Measurements from ENCODE around the gene LGALSL.

Gene LGALSL

DNA sequence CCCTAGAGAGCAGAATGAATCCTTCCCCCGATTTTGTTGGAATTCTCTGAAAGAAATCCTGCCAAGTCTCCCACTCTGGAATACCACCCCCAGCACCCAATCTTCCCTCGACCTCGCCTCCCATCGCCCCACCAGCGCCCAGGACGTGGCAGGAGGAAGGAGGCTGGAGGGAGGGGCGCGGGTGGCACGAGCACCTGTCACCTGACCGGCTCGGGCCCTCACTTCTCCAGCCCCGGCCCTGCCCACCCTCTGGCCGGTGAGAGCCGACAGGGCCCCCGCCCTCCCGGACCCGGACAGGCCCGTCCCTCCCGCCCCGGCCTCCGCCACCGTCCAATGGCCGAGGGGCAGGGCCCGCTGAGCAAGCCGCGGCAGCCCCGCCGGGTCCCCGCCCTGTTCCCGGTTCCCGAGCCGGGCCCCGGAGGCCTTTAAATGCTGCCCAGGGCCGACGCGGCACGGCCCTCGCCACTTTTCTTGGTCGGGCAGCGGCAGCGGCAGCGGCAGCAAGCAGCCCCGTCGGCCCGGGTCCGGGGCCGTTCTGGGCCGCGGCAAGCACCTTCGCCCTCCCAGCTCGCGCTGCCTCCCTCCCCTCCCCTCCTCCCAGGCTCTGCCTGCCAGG is at the start of gene LGALSL:
LGALSL (plus strand) TSS at position 393 of the 616 bp plus-strand sequence. CDS start 384 bp downstream, outside the sequence.
- Mint-ChIP-seq H3K4me1 (peaks cover 13% of the 10 kb centered on the region), H3K36me3 (ENCODE audit: low read depth) (no peaks in the 10 kb centered on the region), H3K27ac (peak within 1 kb of the TSS; percentile 68), H3K27me3 (peaks cover 8% of the 10 kb centered on the region), H3K4me3 (peak within 1 kb of the TSS; percentile 79), H3K9me3 (no peaks in the 10 kb centered on the region)
- peak; percentile 46 for DNase-seq
- peak; percentile 71 for ATAC-seq

DNA sequence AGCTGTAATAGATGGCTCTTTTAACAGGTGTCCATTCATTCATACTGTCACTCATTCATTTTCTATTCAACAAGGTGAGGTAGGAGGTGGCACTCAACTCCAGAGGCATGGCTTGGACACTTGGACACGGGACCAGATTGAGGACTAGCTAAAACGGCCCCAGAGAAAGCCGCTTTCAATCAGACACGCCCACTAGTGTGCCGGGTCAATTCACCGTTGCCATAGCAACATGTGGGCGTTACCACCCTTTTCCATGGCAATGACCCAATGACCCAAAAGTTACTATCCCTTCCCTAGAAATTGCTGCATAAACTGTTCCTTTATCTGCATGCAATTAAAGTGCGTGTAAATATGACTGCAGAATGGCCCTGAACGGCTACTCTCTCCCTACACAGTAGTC is 49.2 kb upstream of the LGALSL start:
- Mint-ChIP-seq H3K4me3 (no peak overlapping the region), H3K36me3 (ENCODE audit: low read depth) (no peaks in the 10 kb centered on the region), H3K27me3 (no peaks in the 10 kb centered on the region), H3K4me1 (no peaks in the 10 kb centered on the region), H3K9me3 (no peaks in the 10 kb centered on the region), H3K27ac (no peak overlapping the region)
- DNase-seq (no peak), ATAC-seq (no peak)

DNA sequence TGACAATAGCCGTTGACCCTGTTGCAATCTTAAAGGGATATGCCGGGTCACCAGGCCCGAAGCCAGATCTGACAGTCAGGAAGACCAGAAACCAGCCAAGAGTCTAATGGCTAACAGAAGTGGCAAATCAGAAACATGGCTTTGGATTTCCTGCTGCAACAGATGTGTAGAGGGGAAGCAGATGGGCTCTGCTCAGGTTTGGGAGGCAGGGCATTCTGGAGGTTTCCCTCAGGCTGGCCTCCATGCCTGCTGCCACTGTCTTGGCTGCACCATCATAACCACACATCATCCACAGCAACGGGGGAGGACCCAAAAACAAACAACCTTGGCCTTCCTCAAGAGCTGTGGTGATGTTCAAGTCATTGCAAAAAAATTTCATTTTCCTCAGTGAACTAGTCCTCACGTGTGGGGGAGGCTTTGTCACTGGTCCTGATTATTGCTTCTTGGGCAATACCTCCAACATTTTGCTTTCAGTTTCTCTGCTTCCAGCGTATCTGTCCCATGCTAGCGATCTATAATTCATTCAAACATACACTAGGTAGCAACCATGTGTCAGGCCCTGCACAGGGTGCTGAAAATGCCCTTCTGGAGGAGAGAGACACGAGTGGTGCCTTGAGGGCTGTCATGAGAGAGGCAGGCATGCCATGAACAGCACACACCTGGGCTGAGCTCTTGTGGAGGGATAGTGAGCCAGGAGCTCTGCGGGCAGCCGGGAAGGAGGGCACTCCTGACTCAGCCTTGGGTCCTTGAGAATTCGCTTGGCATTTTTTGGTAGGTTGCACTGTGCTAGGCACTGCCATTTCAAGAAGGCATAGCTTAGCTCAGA is 48.2 kb upstream of the LGALSL start:
- Mint-ChIP-seq H3K27me3 (no peaks in the 10 kb centered on the region), H3K9me3 (no peaks in the 10 kb centered on the region), H3K4me3 (no peak overlapping the region), H3K4me1 (no peaks in the 10 kb centered on the region), H3K36me3 (ENCODE audit: low read depth) (no peaks in the 10 kb centered on the region), H3K27ac (no peak overlapping the region)
- DNase-seq (no peak), ATAC-seq (no peak)

DNA sequence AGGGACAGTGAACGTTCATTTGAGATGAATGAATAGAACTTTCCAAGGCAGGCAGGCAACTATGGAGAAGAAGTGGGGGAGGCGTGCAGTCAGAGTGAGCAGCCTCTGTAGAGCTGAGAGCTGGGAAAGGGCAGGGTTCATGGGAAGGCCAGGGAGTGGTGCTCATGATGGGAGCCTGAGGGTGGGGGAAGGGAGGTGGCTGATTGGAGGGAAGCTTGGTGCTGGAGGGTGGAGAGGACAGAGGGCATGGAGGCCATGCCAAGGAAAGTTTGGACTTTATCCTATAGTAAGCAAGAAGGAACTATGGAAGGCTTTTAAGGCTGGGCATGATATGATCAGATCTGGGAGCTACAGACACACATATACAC is 47.6 kb upstream of the LGALSL start:
- Mint-ChIP-seq H3K36me3 (ENCODE audit: low read depth) (no peaks in the 10 kb centered on the region), H3K4me1 (no peaks in the 10 kb centered on the region), H3K27ac (no peak overlapping the region), H3K27me3 (no peaks in the 10 kb centered on the region), H3K4me3 (no peak overlapping the region), H3K9me3 (no peaks in the 10 kb centered on the region)
- ATAC-seq (no peak), DNase-seq (no peak)

DNA sequence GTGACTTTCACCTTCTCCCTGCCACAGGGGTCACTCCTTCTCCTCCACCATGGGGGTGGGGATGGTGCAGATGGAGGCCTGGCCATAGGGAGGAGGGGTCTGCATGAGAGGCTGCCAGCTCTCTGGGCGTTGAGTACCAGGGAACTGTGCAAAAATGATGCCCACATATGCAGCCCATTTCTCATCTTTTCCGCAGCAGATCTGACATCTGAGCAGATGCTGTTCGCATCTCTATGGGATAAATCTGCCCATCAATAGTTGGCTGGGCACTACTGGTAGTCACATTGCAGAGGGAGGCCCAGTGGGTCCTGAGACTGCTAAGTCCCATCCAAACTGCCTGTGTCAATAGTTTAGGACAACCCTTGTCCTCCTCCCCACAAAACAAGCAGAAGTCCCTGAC is 45.9 kb upstream of the LGALSL start:
- no peaks in the 10 kb centered on the region for H3K4me1 Mint-ChIP-seq

DNA sequence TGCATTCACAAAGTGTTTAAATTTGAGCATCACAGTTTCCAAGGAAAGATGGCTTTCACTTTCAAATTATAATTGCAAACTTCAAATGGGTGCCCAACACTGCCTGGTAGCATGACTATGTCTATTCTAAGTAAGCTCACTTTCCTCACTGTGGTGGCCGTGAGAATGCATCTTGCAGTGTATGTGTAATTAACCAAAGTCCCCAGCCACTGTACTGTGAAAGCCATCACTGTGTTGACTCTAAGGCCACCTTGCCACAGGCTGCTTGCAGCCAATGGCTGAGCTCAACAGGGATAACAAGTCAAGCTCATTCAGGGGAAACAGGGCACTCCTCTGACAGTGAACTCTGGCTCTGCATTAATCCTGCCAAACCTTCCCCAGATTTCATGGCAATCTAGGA is 43.3 kb upstream of the LGALSL start:
- Mint-ChIP-seq H3K27ac (no peak overlapping the region), H3K27me3 (no peaks in the 10 kb centered on the region), H3K4me3 (no peak overlapping the region), H3K9me3 (no peaks in the 10 kb centered on the region), H3K4me1 (no peaks in the 10 kb centered on the region), H3K36me3 (ENCODE audit: low read depth) (no peaks in the 10 kb centered on the region)
- DNase-seq (no peak), ATAC-seq (peak; percentile 40)

More for the DNA sequence above, 45.9 kb upstream of the LGALSL start:
- DNase-seq (no peak), ATAC-seq (no peak)
- H3K4me3 Mint-ChIP-seq, result no peak overlapping the region
- H3K27ac Mint-ChIP-seq, result no peak overlapping the region
- H3K9me3 Mint-ChIP-seq, result no peaks in the 10 kb centered on the region
- H3K36me3 Mint-ChIP-seq (ENCODE audit: low read depth), result no peaks in the 10 kb centered on the region
- no peaks in the 10 kb centered on the region for H3K27me3 Mint-ChIP-seq

DNA sequence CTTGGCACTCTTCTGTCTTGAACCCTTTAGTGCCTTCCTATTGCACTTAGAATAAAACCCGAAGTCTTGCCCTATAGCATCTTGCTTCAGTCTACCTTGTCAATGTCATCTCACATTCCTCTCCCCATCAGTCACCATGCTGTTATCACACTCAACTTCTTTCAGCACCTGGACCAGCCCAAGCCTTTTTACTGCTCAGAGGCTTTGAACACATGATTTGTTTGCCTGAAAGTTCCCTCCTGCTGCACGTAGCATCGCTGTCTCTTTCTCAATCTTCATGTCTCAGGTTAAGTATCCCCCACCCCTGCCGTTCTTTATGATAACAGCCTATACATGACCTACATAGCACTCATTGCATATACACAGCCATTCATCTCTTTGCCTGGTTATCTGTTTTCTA is 41.3 kb upstream of the LGALSL start:
- no peak overlapping the region for H3K4me3 Mint-ChIP-seq
- DNase-seq (no peak), ATAC-seq (no peak)
- H3K36me3 Mint-ChIP-seq (ENCODE audit: low read depth), result no peaks in the 10 kb centered on the region
- H3K27ac Mint-ChIP-seq, result no peak overlapping the region
- no peaks in the 10 kb centered on the region for H3K9me3 Mint-ChIP-seq
- H3K4me1 Mint-ChIP-seq, result no peaks in the 10 kb centered on the region
- no peaks in the 10 kb centered on the region for H3K27me3 Mint-ChIP-seq

DNA sequence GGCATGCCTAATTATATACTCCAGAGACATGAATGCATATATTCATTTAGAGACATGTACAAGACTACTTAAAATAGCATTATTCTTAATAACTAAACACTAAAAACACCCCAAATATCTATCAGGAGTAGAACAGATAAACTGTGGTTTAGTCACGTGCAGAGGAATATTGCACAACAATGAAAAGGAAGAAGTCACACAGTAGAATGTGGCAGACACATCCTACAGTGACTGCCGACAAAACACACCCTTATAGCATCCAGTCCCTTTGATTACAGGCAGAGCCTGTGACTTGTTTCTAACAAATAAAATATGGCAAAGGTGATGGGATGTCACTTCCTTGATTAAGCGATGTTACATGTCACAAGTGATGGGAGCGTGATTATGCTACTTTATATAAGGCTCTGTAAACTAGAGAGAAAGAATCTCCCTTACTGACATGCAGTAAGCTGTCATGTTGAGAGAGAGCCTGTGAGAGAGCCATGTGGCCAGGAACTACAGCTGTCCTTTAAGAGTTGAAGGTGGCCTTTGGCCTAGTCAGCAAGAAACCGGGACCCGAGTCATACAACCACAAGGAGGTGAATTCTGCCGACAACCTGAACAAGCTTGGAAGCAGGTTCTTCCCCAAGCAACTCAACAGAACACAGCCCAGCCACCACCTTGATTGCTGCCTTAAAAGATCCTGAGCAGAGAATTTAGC is 39.1 kb upstream of the LGALSL start:
- Mint-ChIP-seq H3K36me3 (ENCODE audit: low read depth) (no peaks in the 10 kb centered on the region), H3K4me1 (no peaks in the 10 kb centered on the region), H3K9me3 (no peaks in the 10 kb centered on the region), H3K27ac (no peak overlapping the region), H3K4me3 (no peak overlapping the region), H3K27me3 (no peaks in the 10 kb centered on the region)
- ATAC-seq (peak; percentile 40), DNase-seq (no peak)

DNA sequence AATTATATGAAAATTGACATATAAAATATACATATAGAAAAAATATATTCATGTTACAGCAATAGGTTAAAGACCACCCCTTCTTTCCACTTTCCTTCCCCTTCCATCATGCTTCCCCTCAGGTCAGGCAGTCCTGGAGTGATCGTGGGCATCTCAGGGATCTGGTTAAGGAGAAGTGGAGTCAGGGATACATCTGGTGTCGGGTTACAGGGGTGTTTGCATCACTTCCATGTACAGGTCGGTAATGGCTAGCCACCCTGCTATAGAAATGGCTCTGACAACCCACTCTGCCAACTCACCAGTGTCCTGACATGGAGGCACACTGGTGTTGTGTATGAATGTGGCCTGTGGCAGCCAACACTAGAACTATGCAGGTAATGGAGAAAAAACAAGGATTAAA is 36.3 kb upstream of the LGALSL start:
- H3K27ac Mint-ChIP-seq, result no peak overlapping the region
- no peaks in the 10 kb centered on the region for H3K36me3 Mint-ChIP-seq (ENCODE audit: low read depth)
- no peaks in the 10 kb centered on the region for H3K9me3 Mint-ChIP-seq
- DNase-seq (no peak), ATAC-seq (no peak)
- no peak overlapping the region for H3K4me3 Mint-ChIP-seq
- no peaks in the 10 kb centered on the region for H3K4me1 Mint-ChIP-seq
- no peaks in the 10 kb centered on the region for H3K27me3 Mint-ChIP-seq

DNA sequence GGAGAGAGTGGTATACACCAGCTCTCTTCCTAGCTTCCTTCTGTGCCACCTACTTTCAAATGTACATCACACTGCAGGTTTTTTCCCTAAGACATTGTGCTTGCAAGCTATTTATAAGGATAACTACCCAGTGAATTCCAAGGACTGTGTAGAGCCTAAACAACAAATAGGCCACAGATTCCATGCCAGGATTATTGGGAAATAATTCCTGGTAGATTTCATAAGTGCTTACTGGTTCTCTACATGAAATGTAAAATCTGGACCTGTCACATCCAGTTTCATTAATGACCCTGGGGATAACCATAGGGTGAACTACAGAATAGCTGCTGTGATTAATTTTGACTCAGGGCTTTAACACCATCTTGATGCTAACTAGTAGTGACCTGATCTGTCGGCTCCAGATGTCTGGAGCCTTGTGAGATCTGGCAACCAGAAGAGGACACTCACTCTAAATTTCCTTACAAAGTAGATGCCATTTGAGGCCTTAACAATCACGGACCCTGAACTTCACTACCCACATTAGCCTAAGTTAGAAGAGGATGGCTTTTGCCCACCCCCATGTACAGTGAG is 34.3 kb upstream of the LGALSL start:
- no peaks in the 10 kb centered on the region for H3K4me1 Mint-ChIP-seq
- no peak overlapping the region for H3K27ac Mint-ChIP-seq
- no peaks in the 10 kb centered on the region for H3K9me3 Mint-ChIP-seq
- ATAC-seq (no peak), DNase-seq (no peak)
- no peaks in the 10 kb centered on the region for H3K27me3 Mint-ChIP-seq
- H3K36me3 Mint-ChIP-seq (ENCODE audit: low read depth), result no peaks in the 10 kb centered on the region
- no peak overlapping the region for H3K4me3 Mint-ChIP-seq

DNA sequence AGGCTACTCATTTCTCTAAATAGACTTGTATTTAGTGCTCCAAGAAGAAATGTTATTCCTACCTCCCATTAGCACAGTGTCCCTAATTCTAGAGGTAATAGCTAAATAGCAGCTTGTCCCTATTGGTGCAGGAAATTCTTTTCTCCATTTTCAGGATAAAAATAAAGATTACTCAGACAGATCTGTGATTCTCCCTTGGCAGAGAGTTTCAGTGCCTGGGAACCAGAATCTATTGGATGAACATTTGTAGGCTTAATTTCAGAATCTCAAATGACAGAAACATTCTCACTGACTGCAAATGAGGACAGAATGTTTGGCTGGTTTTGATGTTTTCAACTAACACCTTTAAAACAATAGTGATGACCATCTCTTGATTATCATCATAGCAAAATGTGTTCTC is 33.3 kb upstream of the LGALSL start:
- no peak overlapping the region for H3K27ac Mint-ChIP-seq
- H3K9me3 Mint-ChIP-seq, result no peaks in the 10 kb centered on the region
- H3K27me3 Mint-ChIP-seq, result no peaks in the 10 kb centered on the region
- no peaks in the 10 kb centered on the region for H3K4me1 Mint-ChIP-seq
- ATAC-seq (no peak), DNase-seq (no peak)
- no peak overlapping the region for H3K4me3 Mint-ChIP-seq
- no peaks in the 10 kb centered on the region for H3K36me3 Mint-ChIP-seq (ENCODE audit: low read depth)

DNA sequence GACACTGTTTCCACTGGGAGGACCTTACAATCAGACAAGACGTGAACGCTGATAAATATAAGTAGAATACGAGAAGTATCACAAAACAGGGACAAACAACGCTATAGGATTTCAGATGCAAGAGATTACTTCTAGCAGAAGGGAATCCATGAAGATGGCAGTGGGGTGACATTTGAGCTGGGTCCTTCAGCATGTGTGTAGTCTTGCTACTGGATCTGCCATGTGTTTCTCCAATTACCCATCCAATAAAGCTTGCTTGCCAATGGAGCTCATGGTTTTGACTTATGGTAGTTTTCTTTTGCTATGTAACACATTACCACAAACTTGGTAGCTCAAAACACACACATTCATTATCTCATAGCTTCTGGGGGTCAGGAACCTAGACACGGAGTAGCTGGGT is 32.8 kb upstream of the LGALSL start:
- H3K36me3 Mint-ChIP-seq (ENCODE audit: low read depth), result no peaks in the 10 kb centered on the region
- H3K4me3 Mint-ChIP-seq, result no peak overlapping the region

DNA sequence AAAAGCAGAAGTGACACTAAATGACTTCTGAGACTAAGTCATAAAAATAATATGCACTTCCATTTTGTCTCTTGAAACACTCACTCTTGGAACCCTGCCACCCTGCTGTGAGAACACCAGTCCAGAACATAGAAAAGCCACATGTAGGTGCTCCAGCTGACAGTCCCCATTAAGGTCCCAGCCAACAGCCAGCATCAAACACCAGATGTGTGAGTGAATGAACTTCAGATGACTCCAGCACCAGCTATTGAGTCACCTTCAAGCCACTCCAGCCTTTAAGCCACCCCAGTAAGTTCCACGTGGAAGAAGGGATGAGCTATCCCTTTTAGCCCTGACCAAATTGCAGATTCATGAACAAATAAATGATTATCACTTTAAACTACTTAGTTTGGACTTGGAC is 31.5 kb upstream of the LGALSL start:
- no peak for ATAC-seq
- Mint-ChIP-seq H3K4me1 (no peaks in the 10 kb centered on the region), H3K27ac (no peak overlapping the region), H3K36me3 (ENCODE audit: low read depth) (no peaks in the 10 kb centered on the region), H3K9me3 (no peaks in the 10 kb centered on the region), H3K4me3 (no peak overlapping the region), H3K27me3 (no peaks in the 10 kb centered on the region)
- DNase-seq, result no peak

More for the DNA sequence above, 32.8 kb upstream of the LGALSL start:
- DNase-seq, result no peak
- Mint-ChIP-seq H3K9me3 (no peaks in the 10 kb centered on the region), H3K4me1 (no peaks in the 10 kb centered on the region), H3K27ac (no peak overlapping the region), H3K27me3 (no peaks in the 10 kb centered on the region)
- ATAC-seq, result no peak

DNA sequence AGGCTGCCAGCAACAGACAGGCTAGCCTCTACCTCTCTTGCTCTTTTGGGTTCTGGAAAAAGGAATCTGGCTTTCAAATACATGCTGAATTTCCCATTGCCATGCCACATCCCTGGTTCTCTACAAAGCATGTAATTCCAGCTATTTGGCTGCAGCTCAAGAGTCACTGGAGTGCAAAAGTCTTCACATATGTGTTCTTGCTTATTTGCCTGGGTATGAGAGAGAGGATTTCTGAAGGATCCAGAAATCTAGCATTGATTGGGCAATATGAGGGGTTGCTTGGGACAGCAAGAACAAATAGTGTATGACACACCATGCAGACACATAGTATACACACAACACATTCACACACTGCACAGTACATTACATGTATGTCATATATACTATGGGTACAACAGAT is 30.7 kb upstream of the LGALSL start:
- H3K4me1 Mint-ChIP-seq, result no peaks in the 10 kb centered on the region
- no peak overlapping the region for H3K4me3 Mint-ChIP-seq
- no peak overlapping the region for H3K27ac Mint-ChIP-seq
- ATAC-seq (no peak), DNase-seq (no peak)
- H3K27me3 Mint-ChIP-seq, result no peaks in the 10 kb centered on the region
- no peaks in the 10 kb centered on the region for H3K9me3 Mint-ChIP-seq
- no peaks in the 10 kb centered on the region for H3K36me3 Mint-ChIP-seq (ENCODE audit: low read depth)
